HepG2 (cell line): ENCODE results near the gene MYL6B. TPM values are rescaled to one million over a fixed set of nuclear protein-coding genes. Genes with fewer than 3 reads are reported as not detected.

Experiments
- ARNT ChIP-seq: fragments of 450-650 bp; IDR thresholded peaks from 2 replicates; pipeline ENCODE4 v1.6.1; 2017
- ATF7 ChIP-seq, 2 experiments: fragments of 450-650 bp in 1 of 2; sonication (generic) in 1 of 2; formaldehyde crosslinking in 1 of 2; IDR thresholded peaks; 2 replicates each; pipeline versions ENCODE4 v1.4.0 to v1.6.1; 2016 to 2020; ENCODE audit warnings: antibody characterized with exemption in 1 of 2, mild to moderate bottlenecking in 1 of 2, missing genetic modification reagents in 1 of 2
- EZH2 ChIP-seq: conservative IDR thresholded peaks from 2 replicates; pipeline ENCODE4 v1.6.1; 2012; ENCODE audit warnings: mild to moderate bottlenecking, low read depth, low read length, moderate library complexity
- MAFF ChIP-seq: IDR thresholded peaks from 2 replicates; pipeline ENCODE4 v1.6.1; 2011; ENCODE audit warnings: low read depth, low read length, improper control_type of control experiment
- MBD4 ChIP-seq: IDR thresholded peaks from 2 replicates; pipeline ENCODE4 v1.6.1; 2012; ENCODE audit warnings: low read length, inconsistent platforms, borderline replicate concordance
- MTF1 ChIP-seq: sonication (generic); formaldehyde crosslinking; IDR thresholded peaks from 2 replicates; pipeline ENCODE4 v1.5.0; 2020; ENCODE audit warnings: missing genetic modification reagents
- NKX3-1 ChIP-seq: sonication (generic); formaldehyde crosslinking; IDR thresholded peaks from 2 replicates; pipeline ENCODE4 v1.5.0; 2020; ENCODE audit warnings: missing genetic modification reagents
- PAXIP1 ChIP-seq: sonication (generic); formaldehyde crosslinking; conservative IDR thresholded peaks from 2 replicates; pipeline ENCODE4 v1.4.0; 2020; ENCODE audit warnings: mild to moderate bottlenecking, missing genetic modification reagents, moderate library complexity
- SP1 ChIP-seq, 2 experiments: fragments of 450-650 bp in 1 of 2; sonication (generic) in 1 of 2; formaldehyde crosslinking in 1 of 2; IDR thresholded peaks; 2 replicates each; pipeline versions ENCODE4 v1.4.0 to v1.6.1; 2016 to 2020; ENCODE audit warnings: missing genetic modification reagents in 1 of 2
- ZNF292 ChIP-seq: sonication (generic); formaldehyde crosslinking; IDR thresholded peaks from 2 replicates; pipeline ENCODE4 v1.8.1; 2022; ENCODE audit warnings: mild to moderate bottlenecking, low read depth, missing genetic modification reagents, borderline replicate concordance
- ZNF605 ChIP-seq: sonication (generic); formaldehyde crosslinking; IDR thresholded peaks from 2 replicates; pipeline ENCODE4 v1.8.0; 2022; ENCODE audit warnings: mild to moderate bottlenecking, missing genetic modification reagents
- ZNF607 ChIP-seq: sonication (generic); formaldehyde crosslinking; IDR thresholded peaks from 2 replicates; pipeline ENCODE4 v1.5.1; 2020; ENCODE audit warnings: missing genetic modification reagents, mild to moderate bottlenecking, borderline replicate concordance
- ZNF644 ChIP-seq: IDR thresholded peaks from 2 replicates; pipeline ENCODE4 v1.6.1; 2016; ENCODE audit warnings: low read depth
- ZNF761 ChIP-seq: sonication (generic); formaldehyde crosslinking; conservative IDR thresholded peaks from 2 replicates; pipeline ENCODE4 v1.4.0; 2020; ENCODE audit warnings: mild to moderate bottlenecking, missing genetic modification reagents
- ZUFSP ChIP-seq: sonication (generic); formaldehyde crosslinking; IDR thresholded peaks from 2 replicates; pipeline ENCODE4 v1.9.0; 2021; ENCODE audit warnings: missing genetic modification reagents, mild to moderate bottlenecking, borderline replicate concordance
- polyA plus RNA-seq, 8 experiments: library from polyadenylated mRNA; depleted of rRNA in 3 of 8; stranded (reverse) in 7 of 8; unstranded in 1 of 8; fragments of >200 nt; fragmentation: Illumina TruSeq in 4 of 8; extraction: Trizol in 4 of 8; gene quantifications; 2 replicates each; pipeline versions ENCODE4 v1.2.1 to v1.2.3, GENCODE V29; 2011 to 2016; ENCODE audit warnings: low read depth in 4 of 8, missing spikeins in 1 of 8, mixed read lengths in 1 of 8; ENCODE audit not compliant: insufficient read depth in 1 of 8
- total RNA-seq, 5 experiments: library from RNA; depleted of rRNA; stranded (reverse); fragments of >200 nt; fragmentation: Illumina TruSeq; extraction: Trizol; gene quantifications; 2 replicates each; pipeline ENCODE4 v1.2.3, GENCODE V29; 2016; ENCODE audit warnings: low read depth in 1 of 5
- TF ChIP-seq, protein P1 (sequence below): sonication (generic); formaldehyde crosslinking; IDR thresholded peaks from 2 replicates; pipeline ENCODE4 v1.8.0; 2022; ENCODE audit warnings: low read depth, missing genetic modification reagents
- TF ChIP-seq, protein P2 (sequence below): sonication (generic); formaldehyde crosslinking; IDR thresholded peaks from 2 replicates; pipeline ENCODE4 v1.5.1; 2020; ENCODE audit warnings: mild to moderate bottlenecking, missing genetic modification reagents, moderate library complexity

The MYL6B gene
- total and polyA plus RNA-seq, 2 of the 13 experiments (the other 11 are each of a cell fraction or from before 2014, with no cell fraction given), result 75.7 to 88.7 TPM

GRCh38 chr12:56189099-56189917 is 36.9 kb downstream of the MYL6B start, which contains the start of gene SMARCC2 (continued):
- TF ChIP-seq ZUFSP (CRISPR knock-in tag), result no peak
- TF ChIP-seq ARNT, result no peak
- TF ChIP-seq ZNF607 (CRISPR knock-in tag), result 0 out of 2 replicates have a peak, but pooled peaks have one; percentile 38
- no peak for TF ChIP-seq MBD4
- TF ChIP-seq ZNF605 (CRISPR knock-in tag), result 0 out of 2 replicates have a peak, but pooled peaks have one; percentile 56
- TF ChIP-seq EZH2, result no peak
- TF ChIP-seq, protein P1, sequence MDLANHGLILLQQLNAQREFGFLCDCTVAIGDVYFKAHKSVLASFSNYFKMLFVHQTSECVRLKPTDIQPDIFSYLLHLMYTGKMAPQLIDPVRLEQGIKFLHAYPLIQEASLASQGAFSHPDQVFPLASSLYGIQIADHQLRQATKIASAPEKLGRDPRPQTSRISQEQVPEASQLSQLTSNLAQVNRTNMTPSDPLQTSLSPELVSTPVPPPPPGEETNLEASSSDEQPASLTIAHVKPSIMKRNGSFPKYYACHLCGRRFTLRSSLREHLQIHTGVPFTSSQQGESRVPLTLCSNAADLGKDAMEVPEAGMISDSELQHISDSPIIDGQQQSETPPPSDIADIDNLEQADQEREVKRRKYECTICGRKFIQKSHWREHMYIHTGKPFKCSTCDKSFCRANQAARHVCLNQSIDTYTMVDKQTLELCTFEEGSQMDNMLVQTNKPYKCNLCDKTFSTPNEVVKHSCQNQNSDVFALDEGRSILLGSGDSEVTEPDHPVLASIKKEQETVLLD (CRISPR knock-in tag), result peak; percentile 72
- no peak for TF ChIP-seq ATF7 (IDR thresholded peaks at IDR 0.05)
- TF ChIP-seq ATF7 (CRISPR knock-in tag; IDR thresholded peaks at IDR 0.05), result no peak
- TF ChIP-seq ZNF292 (CRISPR knock-in tag), result no peak
- 0 out of 2 replicates have a peak, but pooled peaks have one; percentile 6 for TF ChIP-seq ZNF761 (CRISPR knock-in tag)
- no peak for TF ChIP-seq SP1 (IDR thresholded peaks at IDR 0.05)
- no peak for TF ChIP-seq SP1 (CRISPR knock-in tag; IDR thresholded peaks at IDR 0.05)
- no peak for TF ChIP-seq MTF1 (CRISPR knock-in tag)
- no peak for TF ChIP-seq PAXIP1 (CRISPR knock-in tag)
- TF ChIP-seq ZNF644 (CRISPR knock-in tag), result no peak
- TF ChIP-seq, protein P2, sequence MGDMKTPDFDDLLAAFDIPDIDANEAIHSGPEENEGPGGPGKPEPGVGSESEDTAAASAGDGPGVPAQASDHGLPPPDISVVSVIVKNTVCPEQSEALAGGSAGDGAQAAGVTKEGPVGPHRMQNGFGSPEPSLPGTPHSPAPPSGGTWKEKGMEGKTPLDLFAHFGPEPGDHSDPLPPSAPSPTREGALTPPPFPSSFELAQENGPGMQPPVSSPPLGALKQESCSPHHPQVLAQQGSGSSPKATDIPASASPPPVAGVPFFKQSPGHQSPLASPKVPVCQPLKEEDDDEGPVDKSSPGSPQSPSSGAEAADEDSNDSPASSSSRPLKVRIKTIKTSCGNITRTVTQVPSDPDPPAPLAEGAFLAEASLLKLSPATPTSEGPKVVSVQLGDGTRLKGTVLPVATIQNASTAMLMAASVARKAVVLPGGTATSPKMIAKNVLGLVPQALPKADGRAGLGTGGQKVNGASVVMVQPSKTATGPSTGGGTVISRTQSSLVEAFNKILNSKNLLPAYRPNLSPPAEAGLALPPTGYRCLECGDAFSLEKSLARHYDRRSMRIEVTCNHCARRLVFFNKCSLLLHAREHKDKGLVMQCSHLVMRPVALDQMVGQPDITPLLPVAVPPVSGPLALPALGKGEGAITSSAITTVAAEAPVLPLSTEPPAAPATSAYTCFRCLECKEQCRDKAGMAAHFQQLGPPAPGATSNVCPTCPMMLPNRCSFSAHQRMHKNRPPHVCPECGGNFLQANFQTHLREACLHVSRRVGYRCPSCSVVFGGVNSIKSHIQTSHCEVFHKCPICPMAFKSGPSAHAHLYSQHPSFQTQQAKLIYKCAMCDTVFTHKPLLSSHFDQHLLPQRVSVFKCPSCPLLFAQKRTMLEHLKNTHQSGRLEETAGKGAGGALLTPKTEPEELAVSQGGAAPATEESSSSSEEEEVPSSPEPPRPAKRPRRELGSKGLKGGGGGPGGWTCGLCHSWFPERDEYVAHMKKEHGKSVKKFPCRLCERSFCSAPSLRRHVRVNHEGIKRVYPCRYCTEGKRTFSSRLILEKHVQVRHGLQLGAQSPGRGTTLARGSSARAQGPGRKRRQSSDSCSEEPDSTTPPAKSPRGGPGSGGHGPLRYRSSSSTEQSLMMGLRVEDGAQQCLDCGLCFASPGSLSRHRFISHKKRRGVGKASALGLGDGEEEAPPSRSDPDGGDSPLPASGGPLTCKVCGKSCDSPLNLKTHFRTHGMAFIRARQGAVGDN, result no peak; the same call in none of the 2 replicates
- TF ChIP-seq NKX3-1 (CRISPR knock-in tag), result no peak; the same call in 1 of the 2 replicates
- no peak for TF ChIP-seq MAFF
